DMS153 treated with DMSO at 0.1 percent for 48 hours (cell line): ENCODE data around the gene TTBK1.

Experiments
- DNase-seq: peaks from one replicate; lab custom pipeline; 2025; ENCODE audit not compliant: unreplicated experiment; lab: John Stamatoyannopoulos, UW

The TTBK1 gene

GRCh38 chr6:43242908-43243663 is at the start of gene TTBK1:
TSS of gene TTBK1 (plus strand) at chr6:43243481. CDS start at chr6:43246661, 3,180 bp downstream.
- no peak for DNase-seq

GRCh38 chr6:43193929-43194328 is 49.4 kb upstream of the TTBK1 start:
- no peak for DNase-seq

- DNase-seq, result no peak
Measured at GRCh38 chr6:43196337-43196736, 46.9 kb upstream of the TTBK1 start.

DNA sequence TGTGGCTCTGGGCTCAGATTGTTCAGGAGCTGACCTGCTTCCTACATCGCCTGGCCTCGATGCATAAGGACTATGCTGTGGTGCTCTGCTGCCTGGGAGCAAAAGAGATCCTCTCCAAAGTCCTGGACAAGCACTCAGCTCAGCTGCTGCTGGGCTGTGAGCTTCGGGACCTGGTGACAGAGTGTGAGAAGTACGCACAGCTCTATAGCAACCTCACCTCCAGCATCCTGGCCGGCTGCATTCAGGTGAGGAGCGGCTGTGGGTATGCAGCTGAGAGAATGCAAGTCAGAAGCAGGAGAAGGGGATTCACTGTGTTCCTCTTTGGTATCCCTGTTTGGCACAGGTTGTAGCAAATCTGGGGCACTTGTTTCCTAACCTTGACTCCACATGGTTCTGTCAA is 43.4 kb upstream of the TTBK1 start:
- DNase-seq, result no peak

DNA sequence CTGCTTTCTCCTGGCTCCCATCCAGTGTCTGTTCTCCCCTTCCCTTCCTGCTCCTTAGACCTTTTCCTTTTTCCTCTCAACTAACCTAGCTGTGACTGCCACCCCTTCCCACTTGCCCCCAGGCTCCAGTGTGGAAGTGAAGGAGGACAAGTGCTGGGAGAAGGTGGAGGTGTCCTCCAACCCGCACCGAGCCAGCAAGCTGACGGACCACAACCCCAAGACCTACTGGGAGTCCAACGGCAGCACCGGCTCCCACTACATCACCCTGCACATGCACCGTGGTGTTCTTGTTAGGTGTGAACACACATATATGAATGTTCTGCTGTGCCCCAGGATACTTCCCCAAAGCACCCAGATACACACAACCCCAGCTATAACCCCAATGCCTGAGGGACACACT is 42.7 kb upstream of the TTBK1 start:
- DNase-seq, result no peak

- no peak for DNase-seq
Measured at GRCh38 chr6:43202451-43202850, 40.8 kb upstream of the TTBK1 start.

DNA sequence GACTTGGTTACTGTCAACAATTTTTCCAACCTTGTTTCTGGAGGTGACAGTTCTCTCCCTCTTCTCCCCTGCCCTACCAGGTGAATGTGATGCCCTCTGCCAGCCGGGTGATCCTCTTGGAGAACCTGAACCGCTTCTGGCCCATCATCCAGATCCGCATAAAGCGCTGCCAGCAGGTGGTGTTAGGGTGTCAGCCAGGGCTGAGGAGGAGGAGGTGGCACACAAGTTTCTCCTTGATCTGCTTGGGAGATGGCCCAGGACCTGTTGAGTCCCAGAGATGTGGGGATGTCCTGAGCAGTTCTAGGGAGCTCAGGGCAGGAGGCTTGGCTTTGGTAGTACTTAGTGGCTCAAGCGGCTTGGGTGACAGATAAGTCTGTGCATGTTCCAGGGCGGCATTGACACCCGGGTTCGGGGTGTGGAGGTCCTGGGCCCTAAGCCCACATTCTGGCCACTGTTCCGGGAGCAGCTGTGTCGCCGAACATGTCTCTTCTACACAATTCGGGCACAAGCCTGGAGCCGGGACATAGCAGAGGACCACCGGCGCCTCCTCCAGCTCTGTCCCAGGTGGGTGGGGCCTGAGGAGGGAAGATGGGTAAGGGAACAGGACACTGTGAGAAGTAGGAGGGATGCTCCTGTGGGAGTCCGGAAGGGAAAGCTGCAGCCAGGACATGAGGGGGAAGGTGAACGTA is 40.1 kb upstream of the TTBK1 start:
- no peak for DNase-seq

- no peak for DNase-seq
Measured at GRCh38 chr6:43203718-43204095, 39.6 kb upstream of the TTBK1 start.

DNA sequence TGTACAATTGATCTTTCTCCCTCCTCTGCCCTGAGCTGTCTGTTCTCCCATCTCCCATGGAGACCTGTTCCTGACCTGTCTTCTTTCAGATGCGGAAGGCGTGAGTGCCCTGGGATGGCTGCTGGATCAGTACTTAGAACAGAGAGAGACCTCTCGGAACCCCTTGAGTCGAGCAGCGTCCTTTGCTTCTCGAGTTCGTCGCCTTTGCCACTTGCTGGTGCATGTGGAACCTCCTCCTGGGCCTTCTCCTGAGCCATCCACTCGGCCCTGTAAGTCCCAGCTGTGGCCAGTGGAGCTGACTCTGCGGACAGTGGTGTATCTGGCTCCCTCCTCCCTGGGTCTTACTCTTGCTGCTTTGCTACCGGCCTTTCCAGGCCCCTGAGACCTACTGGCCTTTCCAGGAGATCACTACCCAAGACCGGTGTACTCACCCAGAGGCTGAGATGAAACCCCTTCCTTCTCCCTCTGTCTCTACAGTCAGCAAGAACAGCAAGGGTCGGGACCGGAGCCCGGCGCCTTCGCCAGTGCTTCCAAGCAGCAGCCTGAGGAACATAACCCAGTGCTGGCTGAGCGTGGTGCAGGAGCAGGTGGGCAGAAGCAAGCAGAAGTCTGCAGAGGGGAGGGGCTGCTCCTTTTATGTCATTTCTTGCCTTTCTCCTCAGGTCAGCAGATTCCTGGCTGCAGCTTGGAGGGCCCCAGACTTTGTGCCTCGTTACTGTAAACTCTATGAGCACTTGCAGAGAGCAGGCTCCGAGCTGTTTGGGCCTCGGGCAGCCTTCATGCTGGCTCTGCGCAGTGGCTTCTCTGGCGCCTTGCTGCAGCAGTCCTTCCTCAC is 38.8 kb upstream of the TTBK1 start:
- DNase-seq, result no peak

GRCh38 chr6:43205849-43206248 is 37.4 kb upstream of the TTBK1 start:
- DNase-seq, result no peak

DNA sequence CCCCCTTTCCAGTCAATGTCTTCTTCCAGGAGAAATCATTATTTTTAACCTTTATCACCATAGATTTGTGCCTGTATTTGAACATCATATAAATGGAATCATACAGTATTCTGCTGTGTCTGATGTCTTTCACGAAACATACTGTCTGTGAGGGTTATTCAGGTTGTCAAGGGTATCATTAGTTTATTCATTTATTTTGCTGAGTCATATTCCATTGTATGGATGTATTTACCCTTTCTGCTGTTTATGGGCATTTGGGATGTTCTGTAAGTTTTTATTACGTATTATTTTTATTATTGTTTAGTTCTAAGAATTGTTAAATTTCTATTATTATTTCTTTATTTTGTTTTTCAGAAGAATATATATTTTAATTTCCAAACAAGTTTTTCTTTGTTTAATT is 36.0 kb upstream of the TTBK1 start:
- DNase-seq, result no peak

- DNase-seq, result no peak
Measured at GRCh38 chr6:43211955-43212354, 31.3 kb upstream of the TTBK1 start.

DNA sequence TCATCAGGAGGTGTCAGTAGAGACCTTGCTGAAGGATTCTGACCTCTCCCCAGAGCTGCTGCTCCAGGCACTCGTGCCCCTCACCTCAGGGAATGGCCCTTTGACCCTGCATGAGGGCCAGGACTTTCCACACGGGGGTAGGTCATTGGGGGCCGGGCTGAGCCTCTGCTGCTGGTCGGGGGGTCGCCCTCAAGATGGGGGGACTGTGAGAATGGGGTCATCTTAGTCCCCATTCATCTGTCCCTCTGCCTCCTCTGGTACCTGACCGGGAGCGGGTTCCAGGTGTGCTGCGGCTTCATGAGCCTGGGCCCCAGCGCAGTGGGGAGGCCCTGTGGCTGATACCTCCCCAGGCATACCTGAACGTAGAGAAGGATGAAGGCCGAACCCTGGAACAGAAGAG is 29.9 kb upstream of the TTBK1 start:
- no peak for DNase-seq

GRCh38 chr6:43215066-43215465 is 28.2 kb upstream of the TTBK1 start:
- no peak for DNase-seq

DNA sequence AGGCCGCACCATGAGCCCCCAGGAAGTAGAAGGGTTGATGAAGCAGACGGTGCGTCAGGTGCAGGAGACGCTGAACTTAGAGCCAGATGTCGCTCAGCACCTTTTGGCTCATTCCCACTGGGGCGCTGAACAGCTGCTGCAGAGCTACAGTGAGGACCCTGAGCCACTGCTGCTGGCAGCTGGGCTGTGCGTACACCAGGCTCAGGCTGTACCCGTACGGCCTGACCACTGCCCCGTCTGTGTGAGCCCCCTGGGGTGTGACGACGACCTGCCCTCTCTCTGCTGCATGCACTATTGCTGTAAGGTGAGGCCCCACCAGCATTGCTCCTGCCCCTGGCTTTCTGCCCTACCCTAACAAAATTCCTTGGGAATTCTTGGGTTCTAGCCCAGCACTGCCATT is 27.1 kb upstream of the TTBK1 start:
- no peak for DNase-seq

DNA sequence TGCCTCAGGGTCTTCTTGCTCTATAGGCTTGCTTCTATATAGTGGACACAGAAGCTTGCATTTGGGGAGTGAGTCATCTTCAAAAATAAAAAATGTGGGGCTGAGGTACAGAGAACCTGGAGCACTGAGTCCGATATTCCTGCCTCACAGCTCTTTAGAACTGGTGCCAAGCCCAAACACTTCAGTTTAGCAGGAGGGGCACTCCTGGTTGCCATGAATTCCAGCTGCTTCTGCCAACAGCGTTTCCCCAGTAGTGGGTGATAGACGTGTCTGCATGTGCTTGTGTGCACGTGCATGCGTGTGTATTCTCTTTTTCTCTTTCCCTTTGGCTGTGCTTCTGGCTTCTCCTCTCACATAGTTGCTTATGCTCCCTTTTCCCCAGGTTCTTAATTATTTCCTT is 25.9 kb upstream of the TTBK1 start:
- no peak for DNase-seq

DNA sequence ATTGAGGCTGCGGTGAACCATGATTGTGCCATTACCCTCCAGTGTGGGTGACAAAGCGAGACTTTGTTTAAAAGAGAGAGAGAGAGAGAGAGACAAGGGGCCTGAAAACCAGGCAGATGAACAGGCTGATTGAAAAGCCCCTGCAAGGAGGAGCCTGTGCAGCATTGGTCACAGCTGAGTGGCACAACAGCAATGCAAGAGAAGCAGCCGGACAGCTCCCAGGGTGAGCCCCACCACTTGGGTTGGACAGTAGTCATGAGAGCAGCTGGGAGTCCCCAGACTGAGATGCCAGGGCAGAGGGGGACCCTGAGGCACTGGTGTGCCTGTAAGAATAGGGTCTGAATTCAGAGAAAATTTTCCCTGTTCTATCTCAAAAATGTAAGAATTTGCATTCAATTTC is 24.2 kb upstream of the TTBK1 start:
- no peak for DNase-seq

DNA sequence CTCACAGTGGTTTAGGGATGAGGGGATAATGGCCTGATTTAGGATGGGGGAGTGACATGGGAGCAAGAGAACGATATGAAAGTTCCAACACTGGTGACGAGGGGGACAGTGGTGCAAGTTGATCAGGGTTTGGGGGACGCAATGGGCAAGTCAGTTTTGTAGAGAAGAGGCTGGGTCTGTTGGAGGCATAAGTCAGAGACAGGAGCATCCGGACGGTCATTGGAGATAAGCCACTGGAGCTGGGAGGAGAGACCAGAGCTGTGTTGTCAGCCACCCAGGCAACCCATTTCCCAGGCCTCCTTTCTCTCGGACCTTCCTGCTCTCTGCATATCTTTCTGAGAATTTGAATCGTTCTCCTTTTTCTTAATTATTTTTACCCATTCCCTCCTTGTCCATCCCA is 23.5 kb upstream of the TTBK1 start:
- DNase-seq, result no peak

DNA sequence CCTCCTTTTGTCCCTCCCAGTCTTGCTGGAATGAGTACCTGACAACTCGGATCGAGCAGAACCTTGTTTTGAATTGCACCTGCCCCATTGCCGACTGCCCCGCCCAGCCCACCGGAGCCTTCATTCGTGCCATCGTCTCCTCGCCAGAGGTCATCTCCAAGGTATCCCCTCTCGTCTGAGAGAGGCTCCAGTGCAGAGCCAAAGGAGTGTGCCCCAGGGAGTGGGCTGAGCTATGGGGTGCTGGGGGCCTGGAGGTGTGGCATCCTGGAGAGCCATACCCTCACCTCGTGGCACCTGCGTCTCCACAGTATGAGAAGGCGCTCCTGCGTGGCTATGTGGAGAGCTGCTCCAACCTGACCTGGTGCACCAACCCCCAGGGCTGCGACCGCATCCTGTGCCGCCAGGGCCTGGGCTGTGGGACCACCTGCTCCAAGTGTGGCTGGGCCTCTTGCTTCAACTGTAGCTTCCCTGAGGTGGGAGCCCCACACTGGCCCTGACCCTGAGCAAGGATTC is 22.8 kb upstream of the TTBK1 start:
- no peak for DNase-seq

DNA sequence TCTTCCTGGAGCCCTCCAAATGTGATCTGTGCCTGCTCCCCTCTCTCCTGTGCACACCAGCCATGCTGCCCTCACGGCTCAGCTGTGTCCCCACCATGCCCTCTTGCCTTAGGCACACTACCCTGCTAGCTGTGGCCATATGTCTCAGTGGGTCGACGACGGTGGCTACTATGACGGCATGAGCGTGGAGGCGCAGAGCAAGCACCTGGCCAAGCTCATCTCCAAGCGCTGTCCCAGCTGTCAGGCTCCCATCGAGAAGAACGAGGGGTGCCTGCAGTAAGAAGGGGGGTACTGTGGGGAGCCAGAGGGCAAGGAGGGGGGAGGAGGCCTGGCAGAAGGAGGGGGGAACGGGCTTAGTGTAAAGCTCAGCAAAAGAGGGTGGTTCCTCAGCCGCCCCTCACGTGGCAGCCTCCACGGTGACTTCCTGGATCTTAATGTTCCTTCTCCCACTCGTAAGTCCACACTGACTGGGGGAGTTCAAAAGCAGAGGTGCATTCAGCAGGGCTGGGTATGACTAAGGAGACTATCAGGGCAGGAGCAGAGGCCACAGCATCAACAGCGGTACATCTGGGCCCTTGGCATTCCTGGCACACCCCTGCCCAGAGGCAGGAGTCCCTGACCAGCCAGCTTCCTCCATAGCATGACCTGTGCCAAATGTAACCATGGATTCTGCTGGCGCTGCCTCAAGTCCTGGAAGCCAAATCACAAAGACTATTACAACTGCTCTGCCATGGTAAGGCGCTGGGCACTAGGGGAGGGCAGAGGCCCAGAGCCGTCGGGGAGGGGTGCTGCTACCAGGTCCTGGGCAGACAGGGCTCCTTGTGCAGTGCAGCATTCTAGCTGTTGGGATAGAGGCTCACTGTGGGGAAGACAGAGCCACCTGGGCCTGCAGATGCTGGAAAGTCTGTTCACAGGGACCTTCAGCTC is 22.0 kb upstream of the TTBK1 start:
- DNase-seq, result no peak
